ENCODE data around the gene TULP4.
A peak's percentile ranks its signal among the peaks of the same experiment; 100 is the strongest.

TULP4 gene

GRCh38 chr6:158485431-158485830 lies 173.2 kb downstream of the TULP4 start:
- no peak for ATAC-seq

GRCh38 chr6:158487495-158487894 lies 175.2 kb downstream of the TULP4 start:
- ATAC-seq = peak; percentile 24
- no peak for TF ChIP-seq ISL1 (CRISPR knock-in tag; IDR thresholded peaks at IDR 0.05)
- no peak for TF ChIP-seq CSDC2 (CRISPR knock-in tag; IDR thresholded peaks at IDR 0.05)
- no peak for TF ChIP-seq RARB (CRISPR knock-in tag; IDR thresholded peaks at IDR 0.05)
- TF ChIP-seq ZC3H10 (CRISPR knock-in tag; IDR thresholded peaks at IDR 0.05) = no peak
- TF ChIP-seq TOX (CRISPR knock-in tag; IDR thresholded peaks at IDR 0.05; ENCODE audit: borderline replicate concordance) = no peak
- no peak for TF ChIP-seq GLIS3 (CRISPR knock-in tag; IDR thresholded peaks at IDR 0.05)
- no peak for TF ChIP-seq PPARA (CRISPR knock-in tag; IDR thresholded peaks at IDR 0.05; ENCODE audit: borderline replicate concordance)
- no peak for TF ChIP-seq ARNTL (CRISPR knock-in tag; IDR thresholded peaks at IDR 0.05; ENCODE audit: borderline replicate concordance, low read depth)
- TF ChIP-seq SNAI2 (CRISPR knock-in tag; IDR thresholded peaks at IDR 0.05) = no peak
- no peak for TF ChIP-seq CSRNP3 (CRISPR knock-in tag; IDR thresholded peaks at IDR 0.05)
- no peak for TF ChIP-seq OSR1 (CRISPR knock-in tag; IDR thresholded peaks at IDR 0.05)
- no peak for TF ChIP-seq ESRRG (CRISPR knock-in tag; IDR thresholded peaks at IDR 0.05)

More at GRCh38 chr6:158485431-158485830, 173.2 kb downstream of the TULP4 start:
- TF ChIP-seq RARB (CRISPR knock-in tag; IDR thresholded peaks at IDR 0.05) = no peak
- TF ChIP-seq ZFP3 (CRISPR knock-in tag; IDR thresholded peaks at IDR 0.05) = no peak
- no peak for TF ChIP-seq TSHZ2 (CRISPR knock-in tag; IDR thresholded peaks at IDR 0.05)
- TF ChIP-seq ISL1 (CRISPR knock-in tag; IDR thresholded peaks at IDR 0.05) = no peak
- no peak for TF ChIP-seq GLIS3 (CRISPR knock-in tag; IDR thresholded peaks at IDR 0.05)
- TF ChIP-seq TCF4 (CRISPR knock-in tag; IDR thresholded peaks at IDR 0.05; ENCODE audit: borderline replicate concordance) = no peak
- no peak for TF ChIP-seq CSRNP3 (CRISPR knock-in tag; IDR thresholded peaks at IDR 0.05)
- no peak for TF ChIP-seq OSR1 (CRISPR knock-in tag; IDR thresholded peaks at IDR 0.05)
- TF ChIP-seq ZFP30 (CRISPR knock-in tag; IDR thresholded peaks at IDR 0.05) = no peak
- TF ChIP-seq ZNF565 (CRISPR knock-in tag; conservative IDR thresholded peaks at IDR 0.05; ENCODE audit: low read depth) = no peak
- no peak for TF ChIP-seq ZNF8 (CRISPR knock-in tag; IDR thresholded peaks at IDR 0.05)
- TF ChIP-seq PATZ1 (CRISPR knock-in tag; IDR thresholded peaks at IDR 0.05; ENCODE audit: borderline replicate concordance) = no peak
- TF ChIP-seq ARNTL (CRISPR knock-in tag; IDR thresholded peaks at IDR 0.05; ENCODE audit: borderline replicate concordance, low read depth) = no peak
- TF ChIP-seq CREB5 (CRISPR knock-in tag; IDR thresholded peaks at IDR 0.05; ENCODE audit: low read depth) = no peak
- no peak for TF ChIP-seq TOX (CRISPR knock-in tag; IDR thresholded peaks at IDR 0.05; ENCODE audit: borderline replicate concordance)
- no peak for TF ChIP-seq BACH2 (CRISPR knock-in tag; IDR thresholded peaks at IDR 0.05; ENCODE audit: borderline replicate concordance)
- no peak for TF ChIP-seq PPARA (CRISPR knock-in tag; IDR thresholded peaks at IDR 0.05; ENCODE audit: borderline replicate concordance)

GRCh38 chr6:158488065-158488464 lies 175.8 kb downstream of the TULP4 start:
- no peak for TF ChIP-seq ZNF8 (CRISPR knock-in tag; IDR thresholded peaks at IDR 0.05)
- peak; percentile 38; the same call in 1 of the 2 replicates for TF ChIP-seq ISL1 (CRISPR knock-in tag; IDR thresholded peaks at IDR 0.05)
- no peak for TF ChIP-seq ZNF70 (CRISPR knock-in tag; IDR thresholded peaks at IDR 0.05)
- peak; percentile 99 for ATAC-seq

Data from SK-N-SH treated with all-trans-retinoic acid at 6 μM for 48 hours (cell line).